Measurements from ENCODE around the gene RAET1E.
"Not testable (repeated sequence)": the region's sequence is repeated elsewhere in the genome, so short reads cannot be mapped to it uniquely, and the experiment has no call there.

Gene RAET1E

GRCh38 chr6:149897855-149898744, at the start of gene RAET1E:
Gene RAET1E, minus strand, starts transcription at chr6:149898113. Its CDS starts 7,212 bp downstream, at chr6:149890901.
- no peak for TF ChIP-seq CTCF (conservative IDR thresholded peaks at IDR 0.05; ENCODE audit: control insufficient read depth, insufficient read depth, low read depth, low read length)
- no peak for DNase-seq (ENCODE audit: low read depth)
- peak within 1 kb of the TSS; percentile 12 for H3K4me3 ChIP-seq (ENCODE audit: control insufficient read depth, low read depth, low read length)

GRCh38 chr6:149947533-149947932, 49.6 kb upstream of the RAET1E start:
- DNase-seq (ENCODE audit: low read depth); H3K4me3 ChIP-seq (ENCODE audit: control insufficient read depth, low read depth, low read length): not testable (repeated sequence)

- not testable (repeated sequence) for DNase-seq (ENCODE audit: low read depth); H3K4me3 ChIP-seq (ENCODE audit: control insufficient read depth, low read depth, low read length)
Measured at GRCh38 chr6:149946631-149947030, 48.7 kb upstream of the RAET1E start.

- not testable (repeated sequence) for DNase-seq (ENCODE audit: low read depth); H3K4me3 ChIP-seq (ENCODE audit: control insufficient read depth, low read depth, low read length)
Measured at GRCh38 chr6:149945276-149945675, 47.4 kb upstream of the RAET1E start.

GRCh38 chr6:149943321-149943720, 45.4 kb upstream of the RAET1E start:
- not testable (repeated sequence) for DNase-seq (ENCODE audit: low read depth); H3K4me3 ChIP-seq (ENCODE audit: control insufficient read depth, low read depth, low read length)

- peak overlapping the region; percentile 51 for H3K4me3 ChIP-seq (ENCODE audit: control insufficient read depth, low read depth, low read length)
- TF ChIP-seq CTCF (conservative IDR thresholded peaks at IDR 0.05; ENCODE audit: control insufficient read depth, insufficient read depth, low read depth, low read length), result no peak
- no peak for DNase-seq (ENCODE audit: low read depth)
Measured at GRCh38 chr6:149942461-149942829, 44.5 kb upstream of the RAET1E start.

GRCh38 chr6:149941583-149942460, 43.9 kb upstream of the RAET1E start, which contains the start of gene ULBP2:
Gene ULBP2, plus strand, starts transcription at chr6:149942014. Its CDS starts 59 bp downstream, at chr6:149942073.
- TF ChIP-seq CTCF (conservative IDR thresholded peaks at IDR 0.05; ENCODE audit: control insufficient read depth, insufficient read depth, low read depth, low read length), result no peak
- peak within 1 kb of the TSS; percentile 51 for H3K4me3 ChIP-seq (ENCODE audit: control insufficient read depth, low read depth, low read length)
- peak; percentile 95 for DNase-seq (ENCODE audit: low read depth)

- TF ChIP-seq CTCF (conservative IDR thresholded peaks at IDR 0.05; ENCODE audit: control insufficient read depth, insufficient read depth, low read depth, low read length), result no peak
- no peak for DNase-seq (ENCODE audit: low read depth)
- H3K4me3 ChIP-seq (ENCODE audit: control insufficient read depth, low read depth, low read length), result no peak overlapping the region
Measured at GRCh38 chr6:149940672-149940982, 42.7 kb upstream of the RAET1E start.

All from fibroblast of mammary gland (primary cell).